Chondrocyte (in vitro differentiated cells): ENCODE measurements around the gene VPS18. TPM values are rescaled to one million over a fixed set of nuclear protein-coding genes. Genes with fewer than 3 reads are reported as not detected.
A peak's percentile ranks its signal among the peaks of the same experiment; 100 is the strongest.

ENCODE experiments used
- DNase-seq: peaks from one replicate; pipeline ENCODE4 v3.0.0; 2021; ENCODE audit warnings: mixed read lengths, low spot score
- H3K27ac Mint-ChIP-seq: one replicate; pipeline ENCODE4 v1.8.0; 2021; ENCODE audit warnings: mild to moderate bottlenecking, moderate library complexity, mixed read lengths; ENCODE audit not compliant: unreplicated experiment
- H3K27me3 Mint-ChIP-seq: 2 replicates; pipeline ENCODE4 v1.8.0; 2021; ENCODE audit warnings: low read depth, mixed read lengths
- H3K36me3 Mint-ChIP-seq: 2 replicates; pipeline ENCODE4 v1.8.0; 2021; ENCODE audit warnings: low read depth, mixed read lengths
- H3K4me1 Mint-ChIP-seq: 2 replicates; pipeline ENCODE4 v1.8.0; 2021; ENCODE audit warnings: low read depth, mild to moderate bottlenecking, mixed read lengths
- H3K4me3 Mint-ChIP-seq: one replicate; pipeline ENCODE4 v1.8.0; 2021; ENCODE audit warnings: mild to moderate bottlenecking, moderate library complexity, mixed read lengths; ENCODE audit not compliant: unreplicated experiment
- H3K9me3 Mint-ChIP-seq: 2 replicates; pipeline ENCODE4 v1.8.0; 2021; ENCODE audit warnings: low read depth, mixed read lengths
- CTCF ChIP-seq: fragments of 200-600 bp; sonication (generic); IDR thresholded peaks from 2 replicates; pipeline ENCODE4 v1.5.0; 2021; ENCODE audit warnings: antibody characterized with exemption, mild to moderate bottlenecking, moderate library complexity
- total RNA-seq: library from RNA; stranded (reverse); gene quantifications from 3 replicates; pipeline ENCODE4 v1.2.1, GENCODE V29; 2021

VPS18 gene
- total RNA-seq, 1 donor from 2014 or later = 33.0 TPM

- peaks cover 28% of the 10 kb centered on the region for H3K4me1 Mint-ChIP-seq
- no peak for DNase-seq
- peaks cover 23% of the 10 kb centered on the region for H3K27me3 Mint-ChIP-seq
- H3K27ac Mint-ChIP-seq = no peak overlapping the region
- no peak for TF ChIP-seq CTCF
- H3K36me3 Mint-ChIP-seq = no peaks in the 10 kb centered on the region
- H3K4me3 Mint-ChIP-seq = no peak overlapping the region
- no peaks in the 10 kb centered on the region for H3K9me3 Mint-ChIP-seq
These were observed 31.2 kb downstream of the VPS18 start for GRCh38 chr15:40925495-40925862.

- Mint-ChIP-seq H3K4me3 (peak overlapping the region; percentile 41), H3K27ac (no peak overlapping the region), H3K9me3 (no peaks in the 10 kb centered on the region), H3K36me3 (no peaks in the 10 kb centered on the region), H3K27me3 (peaks cover 28% of the 10 kb centered on the region), H3K4me1 (peaks cover 34% of the 10 kb centered on the region)
- TF ChIP-seq CTCF = no peak
- no peak for DNase-seq
These were observed 31.8 kb downstream of the VPS18 start for GRCh38 chr15:40925863-40926658.

GRCh38 chr15:40926659-40927494, 32.6 kb downstream of the VPS18 start:
- no peak overlapping the region for H3K27ac Mint-ChIP-seq
- no peak for DNase-seq
- H3K9me3 Mint-ChIP-seq = no peaks in the 10 kb centered on the region
- no peak for TF ChIP-seq CTCF
- no peaks in the 10 kb centered on the region for H3K36me3 Mint-ChIP-seq
- peak overlapping the region; percentile 46 for H3K4me3 Mint-ChIP-seq
- peaks cover 36% of the 10 kb centered on the region for H3K4me1 Mint-ChIP-seq
- H3K27me3 Mint-ChIP-seq = peaks cover 33% of the 10 kb centered on the region

GRCh38 chr15:40927495-40927872, 33.2 kb downstream of the VPS18 start:
- Mint-ChIP-seq H3K36me3 (no peaks in the 10 kb centered on the region), H3K27ac (no peak overlapping the region), H3K9me3 (no peaks in the 10 kb centered on the region), H3K4me1 (peaks cover 36% of the 10 kb centered on the region), H3K4me3 (peak overlapping the region; percentile 46), H3K27me3 (peaks cover 34% of the 10 kb centered on the region)
- no peak for DNase-seq
- TF ChIP-seq CTCF = no peak
